GM23338 (cell line): ENCODE measurements around the gene GAK. TPM values are rescaled to one million over a fixed set of nuclear protein-coding genes. Genes with fewer than 3 reads are reported as not detected.

ENCODE experiments used
- ATAC-seq: fragments of 200-7000 bp; cut with Tn5 transposase; 3 replicates; pipeline ENCODE4 v1.9.1; 2020
- DNase-seq: peaks from one replicate; pipeline ENCODE4 v3.0.0-alpha.2; 2015; ENCODE audit warnings: low spot score
- H2AFZ ChIP-seq: fragments of 200-600 bp; sonication (generic); 2 replicates; pipeline ENCODE4 v1.8.0; 2016; ENCODE audit warnings: antibody characterized with exemption, mild to moderate bottlenecking, moderate library complexity
- H3F3A ChIP-seq: fragments of 200-600 bp; sonication (generic); replicated peaks from 2 replicates; pipeline ENCODE4 v1.8.0; 2017; ENCODE audit warnings: antibody characterized with exemption, mixed run types, low read depth
- H3K27ac ChIP-seq: fragments of 200-600 bp; sonication (generic); 2 replicates; pipeline ENCODE4 v1.6.1; 2016; ENCODE audit warnings: low read depth
- H3K27me3 ChIP-seq: fragments of 200-600 bp; sonication (generic); 2 replicates; pipeline ENCODE4 v1.8.0; 2016; ENCODE audit warnings: mild to moderate bottlenecking, mixed run types, moderate library complexity; ENCODE audit not compliant: insufficient read depth
- H3K36me3 ChIP-seq: fragments of 200-600 bp; sonication (generic); 2 replicates; pipeline ENCODE4 v1.8.0; 2016; ENCODE audit warnings: mild to moderate bottlenecking; ENCODE audit not compliant: insufficient read depth
- H3K4me1 ChIP-seq: fragments of 200-600 bp; sonication (generic); 2 replicates; pipeline ENCODE4 v1.8.0; 2016; ENCODE audit warnings: mild to moderate bottlenecking, moderate library complexity; ENCODE audit not compliant: insufficient read depth
- H3K4me2 ChIP-seq: fragments of 200-600 bp; sonication (generic); 2 replicates; pipeline ENCODE4 v1.7.1; 2017; ENCODE audit warnings: mixed run types
- H3K4me3 ChIP-seq: fragments of 200-600 bp; sonication (generic); 2 replicates; pipeline ENCODE4 v1.6.1; 2016; ENCODE audit warnings: mixed run types
- H3K79me2 ChIP-seq: fragments of 200-600 bp; sonication (generic); replicated peaks from 2 replicates; pipeline ENCODE4 v1.8.0; 2017; ENCODE audit warnings: mild to moderate bottlenecking; ENCODE audit not compliant: insufficient read depth
- H3K9me2 ChIP-seq: fragments of 200-600 bp; sonication (generic); 2 replicates; pipeline ENCODE4 v1.8.0; 2017; ENCODE audit not compliant: insufficient read depth
- H4K20me1 ChIP-seq: fragments of 200-600 bp; sonication (generic); replicated peaks from 2 replicates; pipeline ENCODE4 v1.8.0; 2017; ENCODE audit warnings: mild to moderate bottlenecking; ENCODE audit not compliant: insufficient read depth
- H3K27ac Mint-ChIP-seq: 2 replicates; pipeline ENCODE4 v1.8.0; 2020; ENCODE audit warnings: inconsistent platforms, mild to moderate bottlenecking, moderate library complexity, mixed read lengths
- H3K27me3 Mint-ChIP-seq: 3 replicates; pipeline ENCODE4 v1.8.0; 2022; ENCODE audit warnings: low read depth, mild to moderate bottlenecking, moderate library complexity, mixed read lengths, inconsistent platforms; ENCODE audit not compliant: insufficient read depth, poor library complexity
- H3K36me3 Mint-ChIP-seq: 3 replicates; pipeline ENCODE4 v1.8.0; 2021; ENCODE audit warnings: low read depth, mild to moderate bottlenecking, inconsistent platforms, moderate library complexity, mixed read lengths
- H3K4me1 Mint-ChIP-seq: 3 replicates; pipeline ENCODE4 v1.8.0; 2020; ENCODE audit warnings: mild to moderate bottlenecking, inconsistent platforms, mixed read lengths
- H3K4me3 Mint-ChIP-seq: 3 replicates; pipeline ENCODE4 v1.8.0; 2021; ENCODE audit warnings: moderate library complexity, mild to moderate bottlenecking, inconsistent platforms, mixed read lengths
- H3K9me3 Mint-ChIP-seq: 3 replicates; pipeline ENCODE4 v1.8.0; 2020; ENCODE audit warnings: moderate library complexity, mild to moderate bottlenecking, inconsistent platforms, mixed read lengths
- CREB1 ChIP-seq: fragments of 250-450 bp; sonication (Bioruptor Pico); IDR thresholded peaks from 2 replicates; pipeline ENCODE4 v1.5.0; 2020; ENCODE audit warnings: low read depth, mild to moderate bottlenecking, moderate library complexity
- EZH2 ChIP-seq: fragments of 200-600 bp; sonication (generic); IDR thresholded peaks from one replicate; pipeline ENCODE4 v1.8.0; 2017; ENCODE audit warnings: antibody characterized with exemption, mild to moderate bottlenecking, low read depth; ENCODE audit not compliant: unreplicated experiment
- EZH2phosphoT487 ChIP-seq: fragments of 200-600 bp; sonication (generic); IDR thresholded peaks from one replicate; pipeline ENCODE4 v1.8.1; 2018; ENCODE audit warnings: antibody characterized with exemption; ENCODE audit not compliant: unreplicated experiment
- JUNB ChIP-seq: IDR thresholded peaks from one replicate; pipeline ENCODE4 v1.6.1; 2016; ENCODE audit warnings: antibody characterized with exemption; ENCODE audit not compliant: unreplicated experiment
- NANOG ChIP-seq: IDR thresholded peaks from 2 replicates; pipeline ENCODE4 v1.6.1; 2016; ENCODE audit warnings: antibody characterized with exemption, borderline replicate concordance
- POLR2AphosphoS5 ChIP-seq: IDR thresholded peaks from 2 replicates; pipeline ENCODE4 v1.6.1; 2016; ENCODE audit warnings: antibody characterized with exemption, low read depth
- STAT1 ChIP-seq: IDR thresholded peaks from one replicate; pipeline ENCODE4 v1.6.1; 2016; ENCODE audit warnings: antibody characterized with exemption; ENCODE audit not compliant: unreplicated experiment
- ZNF114 ChIP-seq: fragments of 250-450 bp; sonication (Bioruptor Pico); IDR thresholded peaks from 2 replicates; pipeline ENCODE4 v1.5.0; 2020; ENCODE audit warnings: mild to moderate bottlenecking, moderate library complexity
- ZNF331 ChIP-seq: fragments of 250-450 bp; sonication (Bioruptor Pico); IDR thresholded peaks from 2 replicates; pipeline ENCODE4 v1.5.0; 2020; ENCODE audit warnings: low read depth, mild to moderate bottlenecking, moderate library complexity
- polyA plus RNA-seq: library from polyadenylated mRNA; unstranded; fragments of >200 nt; fragmentation: Nextera tagmentation; extraction: Ambion mirVana; gene quantifications from 2 replicates; pipeline ENCODE4 v1.2.1, GENCODE V29; 2016
- total RNA-seq: library from RNA; depleted of rRNA; stranded (reverse); fragments of >200 nt; shearing (Covaris generic); gene quantifications from 2 replicates; pipeline ENCODE4 v1.2.3, GENCODE V29; 2014
- TF ChIP-seq, protein P1 (sequence below), 2 experiments: fragments of 200-600 bp in 1 of 2; sonication (generic) in 1 of 2; conservative IDR thresholded peaks; 2 replicates each; pipeline versions ENCODE4 v1.5.1 to v1.6.1; 2016 to 2017; ENCODE audit warnings: antibody characterized with exemption in 2 of 2, low read depth in 2 of 2, mild to moderate bottlenecking in 2 of 2, moderate library complexity in 1 of 2
- TF ChIP-seq, protein P2 (sequence below): IDR thresholded peaks from one replicate; pipeline ENCODE4 v1.6.1; 2018; ENCODE audit warnings: antibody characterized with exemption; ENCODE audit not compliant: unreplicated experiment
- TF ChIP-seq, protein P3 (sequence below): IDR thresholded peaks from 2 replicates; pipeline ENCODE4 v1.6.1; 2016; ENCODE audit warnings: antibody characterized with exemption
- TF ChIP-seq, protein P4 (sequence below): fragments of 250-450 bp; sonication (Bioruptor Pico); IDR thresholded peaks from 2 replicates; pipeline ENCODE4 v1.5.0; 2020; ENCODE audit warnings: mild to moderate bottlenecking, moderate library complexity

The GAK gene
- total and polyA plus RNA-seq, 2 experiments from 2014 or later: 48.5 to 124 TPM

DNA sequence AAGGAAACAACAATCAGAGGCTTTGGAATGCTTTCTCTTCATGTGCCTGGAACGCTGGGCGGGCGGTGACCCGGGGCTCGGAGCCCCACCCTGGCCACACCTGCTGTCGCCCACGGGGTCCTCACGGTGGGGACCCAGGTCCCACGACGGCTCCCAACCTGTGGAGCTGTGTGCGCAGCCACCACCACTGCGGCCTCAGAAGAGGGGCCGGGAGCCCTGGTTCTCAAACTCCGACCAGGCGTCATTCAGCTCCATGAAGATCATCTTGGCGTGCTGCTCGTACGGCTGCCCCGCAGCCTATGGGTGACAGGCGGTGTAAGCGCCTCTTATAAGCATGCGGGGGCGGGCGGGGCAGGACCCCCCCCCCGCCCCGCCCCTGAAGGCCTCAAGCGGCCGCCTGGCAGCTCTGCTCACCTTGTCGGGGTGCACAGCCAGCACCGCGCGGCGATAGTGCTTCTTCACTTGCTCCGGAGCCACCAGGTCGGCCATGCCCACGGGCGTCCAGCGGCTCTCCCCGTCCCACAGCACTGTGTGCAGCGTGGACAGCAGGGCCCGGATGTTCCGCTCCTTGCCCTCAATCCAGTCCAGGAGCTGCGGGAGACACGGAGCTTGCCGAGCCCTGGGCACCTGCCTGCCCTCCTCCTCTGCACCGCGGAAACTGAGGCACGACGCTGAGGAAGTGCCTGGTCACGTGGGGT, 82.5 kb downstream of the GAK start:
- Mint-ChIP-seq H3K27me3 (peaks cover 5% of the 10 kb centered on the region), H3K9me3 (no peaks in the 10 kb centered on the region; the same call in 2 of the 3 replicates), H3K4me1 (no peaks in the 10 kb centered on the region), H3K27ac (no peak overlapping the region), H3K4me3 (no peak overlapping the region), H3K36me3 (peaks cover 2% of the 10 kb centered on the region; the same call in 2 of the 3 replicates)
- Histone ChIP-seq H3K4me1 (no peaks in the 10 kb centered on the region), H2AFZ (no peak overlapping the region), H3K27ac (no peak overlapping the region), H3K4me3 (no peak overlapping the region), H3F3A (no peaks in the 10 kb centered on the region), H4K20me1 (no peaks in the 10 kb centered on the region), H3K9me2 (no peaks in the 10 kb centered on the region), H3K27me3 (no peaks in the 10 kb centered on the region), H3K36me3 (no peaks in the 10 kb centered on the region), H3K4me2 (no peak overlapping the region), H3K79me2 (no peaks in the 10 kb centered on the region)
- TF ChIP-seq ZNF114 (CRISPR knock-in tag): no peak
- TF ChIP-seq, protein P1, sequence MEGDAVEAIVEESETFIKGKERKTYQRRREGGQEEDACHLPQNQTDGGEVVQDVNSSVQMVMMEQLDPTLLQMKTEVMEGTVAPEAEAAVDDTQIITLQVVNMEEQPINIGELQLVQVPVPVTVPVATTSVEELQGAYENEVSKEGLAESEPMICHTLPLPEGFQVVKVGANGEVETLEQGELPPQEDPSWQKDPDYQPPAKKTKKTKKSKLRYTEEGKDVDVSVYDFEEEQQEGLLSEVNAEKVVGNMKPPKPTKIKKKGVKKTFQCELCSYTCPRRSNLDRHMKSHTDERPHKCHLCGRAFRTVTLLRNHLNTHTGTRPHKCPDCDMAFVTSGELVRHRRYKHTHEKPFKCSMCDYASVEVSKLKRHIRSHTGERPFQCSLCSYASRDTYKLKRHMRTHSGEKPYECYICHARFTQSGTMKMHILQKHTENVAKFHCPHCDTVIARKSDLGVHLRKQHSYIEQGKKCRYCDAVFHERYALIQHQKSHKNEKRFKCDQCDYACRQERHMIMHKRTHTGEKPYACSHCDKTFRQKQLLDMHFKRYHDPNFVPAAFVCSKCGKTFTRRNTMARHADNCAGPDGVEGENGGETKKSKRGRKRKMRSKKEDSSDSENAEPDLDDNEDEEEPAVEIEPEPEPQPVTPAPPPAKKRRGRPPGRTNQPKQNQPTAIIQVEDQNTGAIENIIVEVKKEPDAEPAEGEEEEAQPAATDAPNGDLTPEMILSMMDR (conservative IDR thresholded peaks at IDR 0.05; ENCODE audit: low read depth in 2 of 2): no peak
- no peak for TF ChIP-seq EZH2phosphoT487
- no peak for TF ChIP-seq CREB1 (CRISPR knock-in tag)
- TF ChIP-seq POLR2AphosphoS5: no peak
- TF ChIP-seq ZNF331 (CRISPR knock-in tag): no peak
- TF ChIP-seq, protein P2, sequence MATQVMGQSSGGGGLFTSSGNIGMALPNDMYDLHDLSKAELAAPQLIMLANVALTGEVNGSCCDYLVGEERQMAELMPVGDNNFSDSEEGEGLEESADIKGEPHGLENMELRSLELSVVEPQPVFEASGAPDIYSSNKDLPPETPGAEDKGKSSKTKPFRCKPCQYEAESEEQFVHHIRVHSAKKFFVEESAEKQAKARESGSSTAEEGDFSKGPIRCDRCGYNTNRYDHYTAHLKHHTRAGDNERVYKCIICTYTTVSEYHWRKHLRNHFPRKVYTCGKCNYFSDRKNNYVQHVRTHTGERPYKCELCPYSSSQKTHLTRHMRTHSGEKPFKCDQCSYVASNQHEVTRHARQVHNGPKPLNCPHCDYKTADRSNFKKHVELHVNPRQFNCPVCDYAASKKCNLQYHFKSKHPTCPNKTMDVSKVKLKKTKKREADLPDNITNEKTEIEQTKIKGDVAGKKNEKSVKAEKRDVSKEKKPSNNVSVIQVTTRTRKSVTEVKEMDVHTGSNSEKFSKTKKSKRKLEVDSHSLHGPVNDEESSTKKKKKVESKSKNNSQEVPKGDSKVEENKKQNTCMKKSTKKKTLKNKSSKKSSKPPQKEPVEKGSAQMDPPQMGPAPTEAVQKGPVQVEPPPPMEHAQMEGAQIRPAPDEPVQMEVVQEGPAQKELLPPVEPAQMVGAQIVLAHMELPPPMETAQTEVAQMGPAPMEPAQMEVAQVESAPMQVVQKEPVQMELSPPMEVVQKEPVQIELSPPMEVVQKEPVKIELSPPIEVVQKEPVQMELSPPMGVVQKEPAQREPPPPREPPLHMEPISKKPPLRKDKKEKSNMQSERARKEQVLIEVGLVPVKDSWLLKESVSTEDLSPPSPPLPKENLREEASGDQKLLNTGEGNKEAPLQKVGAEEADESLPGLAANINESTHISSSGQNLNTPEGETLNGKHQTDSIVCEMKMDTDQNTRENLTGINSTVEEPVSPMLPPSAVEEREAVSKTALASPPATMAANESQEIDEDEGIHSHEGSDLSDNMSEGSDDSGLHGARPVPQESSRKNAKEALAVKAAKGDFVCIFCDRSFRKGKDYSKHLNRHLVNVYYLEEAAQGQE: no peak
- no peak for TF ChIP-seq NANOG
- TF ChIP-seq, protein P3, sequence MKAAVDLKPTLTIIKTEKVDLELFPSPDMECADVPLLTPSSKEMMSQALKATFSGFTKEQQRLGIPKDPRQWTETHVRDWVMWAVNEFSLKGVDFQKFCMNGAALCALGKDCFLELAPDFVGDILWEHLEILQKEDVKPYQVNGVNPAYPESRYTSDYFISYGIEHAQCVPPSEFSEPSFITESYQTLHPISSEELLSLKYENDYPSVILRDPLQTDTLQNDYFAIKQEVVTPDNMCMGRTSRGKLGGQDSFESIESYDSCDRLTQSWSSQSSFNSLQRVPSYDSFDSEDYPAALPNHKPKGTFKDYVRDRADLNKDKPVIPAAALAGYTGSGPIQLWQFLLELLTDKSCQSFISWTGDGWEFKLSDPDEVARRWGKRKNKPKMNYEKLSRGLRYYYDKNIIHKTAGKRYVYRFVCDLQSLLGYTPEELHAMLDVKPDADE: no peak
- no peak for TF ChIP-seq EZH2
- TF ChIP-seq, protein P4, sequence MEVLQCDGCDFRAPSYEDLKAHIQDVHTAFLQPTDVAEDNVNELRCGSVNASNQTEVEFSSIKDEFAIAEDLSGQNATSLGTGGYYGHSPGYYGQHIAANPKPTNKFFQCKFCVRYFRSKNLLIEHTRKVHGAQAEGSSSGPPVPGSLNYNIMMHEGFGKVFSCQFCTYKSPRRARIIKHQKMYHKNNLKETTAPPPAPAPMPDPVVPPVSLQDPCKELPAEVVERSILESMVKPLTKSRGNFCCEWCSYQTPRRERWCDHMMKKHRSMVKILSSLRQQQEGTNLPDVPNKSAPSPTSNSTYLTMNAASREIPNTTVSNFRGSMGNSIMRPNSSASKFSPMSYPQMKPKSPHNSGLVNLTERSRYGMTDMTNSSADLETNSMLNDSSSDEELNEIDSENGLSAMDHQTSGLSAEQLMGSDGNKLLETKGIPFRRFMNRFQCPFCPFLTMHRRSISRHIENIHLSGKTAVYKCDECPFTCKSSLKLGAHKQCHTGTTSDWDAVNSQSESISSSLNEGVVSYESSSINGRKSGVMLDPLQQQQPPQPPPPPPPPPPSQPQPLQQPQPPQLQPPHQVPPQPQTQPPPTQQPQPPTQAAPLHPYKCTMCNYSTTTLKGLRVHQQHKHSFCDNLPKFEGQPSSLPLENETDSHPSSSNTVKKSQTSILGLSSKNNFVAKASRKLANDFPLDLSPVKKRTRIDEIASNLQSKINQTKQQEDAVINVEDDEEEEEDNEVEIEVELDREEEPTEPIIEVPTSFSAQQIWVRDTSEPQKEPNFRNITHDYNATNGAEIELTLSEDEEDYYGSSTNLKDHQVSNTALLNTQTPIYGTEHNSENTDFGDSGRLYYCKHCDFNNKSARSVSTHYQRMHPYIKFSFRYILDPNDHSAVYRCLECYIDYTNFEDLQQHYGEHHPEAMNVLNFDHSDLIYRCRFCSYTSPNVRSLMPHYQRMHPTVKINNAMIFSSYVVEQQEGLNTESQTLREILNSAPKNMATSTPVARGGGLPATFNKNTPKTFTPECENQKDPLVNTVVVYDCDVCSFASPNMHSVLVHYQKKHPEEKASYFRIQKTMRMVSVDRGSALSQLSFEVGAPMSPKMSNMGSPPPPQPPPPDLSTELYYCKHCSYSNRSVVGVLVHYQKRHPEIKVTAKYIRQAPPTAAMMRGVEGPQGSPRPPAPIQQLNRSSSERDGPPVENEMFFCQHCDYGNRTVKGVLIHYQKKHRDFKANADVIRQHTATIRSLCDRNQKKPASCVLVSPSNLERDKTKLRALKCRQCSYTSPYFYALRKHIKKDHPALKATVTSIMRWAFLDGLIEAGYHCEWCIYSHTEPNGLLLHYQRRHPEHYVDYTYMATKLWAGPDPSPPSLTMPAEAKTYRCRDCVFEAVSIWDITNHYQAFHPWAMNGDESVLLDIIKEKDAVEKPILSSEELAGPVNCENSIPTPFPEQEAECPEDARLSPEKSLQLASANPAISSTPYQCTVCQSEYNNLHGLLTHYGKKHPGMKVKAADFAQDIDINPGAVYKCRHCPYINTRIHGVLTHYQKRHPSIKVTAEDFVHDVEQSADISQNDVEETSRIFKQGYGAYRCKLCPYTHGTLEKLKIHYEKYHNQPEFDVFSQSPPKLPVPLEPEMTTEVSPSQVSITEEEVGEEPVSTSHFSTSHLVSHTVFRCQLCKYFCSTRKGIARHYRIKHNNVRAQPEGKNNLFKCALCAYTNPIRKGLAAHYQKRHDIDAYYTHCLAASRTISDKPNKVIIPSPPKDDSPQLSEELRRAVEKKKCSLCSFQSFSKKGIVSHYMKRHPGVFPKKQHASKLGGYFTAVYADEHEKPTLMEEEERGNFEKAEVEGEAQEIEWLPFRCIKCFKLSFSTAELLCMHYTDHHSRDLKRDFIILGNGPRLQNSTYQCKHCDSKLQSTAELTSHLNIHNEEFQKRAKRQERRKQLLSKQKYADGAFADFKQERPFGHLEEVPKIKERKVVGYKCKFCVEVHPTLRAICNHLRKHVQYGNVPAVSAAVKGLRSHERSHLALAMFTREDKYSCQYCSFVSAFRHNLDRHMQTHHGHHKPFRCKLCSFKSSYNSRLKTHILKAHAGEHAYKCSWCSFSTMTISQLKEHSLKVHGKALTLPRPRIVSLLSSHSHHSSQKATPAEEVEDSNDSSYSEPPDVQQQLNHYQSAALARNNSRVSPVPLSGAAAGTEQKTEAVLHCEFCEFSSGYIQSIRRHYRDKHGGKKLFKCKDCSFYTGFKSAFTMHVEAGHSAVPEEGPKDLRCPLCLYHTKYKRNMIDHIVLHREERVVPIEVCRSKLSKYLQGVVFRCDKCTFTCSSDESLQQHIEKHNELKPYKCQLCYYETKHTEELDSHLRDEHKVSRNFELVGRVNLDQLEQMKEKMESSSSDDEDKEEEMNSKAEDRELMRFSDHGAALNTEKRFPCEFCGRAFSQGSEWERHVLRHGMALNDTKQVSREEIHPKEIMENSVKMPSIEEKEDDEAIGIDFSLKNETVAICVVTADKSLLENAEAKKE: no peak
- no peak for TF ChIP-seq JUNB
- no peak for TF ChIP-seq STAT1
- ATAC-seq (no peak), DNase-seq (no peak)
